GM04503 (cell line): Measurements from ENCODE around the gene POLR2J2.
"Not testable (repeated sequence)": the region's sequence is repeated elsewhere in the genome, so short reads cannot be mapped to it uniquely, and the experiment has no call there.

Experiments used
- DNase-seq: peaks from one replicate; pipeline ENCODE4 v3.0.0-alpha.2; 2012; ENCODE audit warnings: low read depth

The POLR2J2 gene

GRCh38 chr7:102671956-102672307 is 469 bp upstream of the POLR2J2 start:
- DNase-seq, result not testable (repeated sequence)

- not testable (repeated sequence) for DNase-seq
Observed at GRCh38 chr7:102667523-102667922, 3.9 kb downstream of the POLR2J2 start.

GRCh38 chr7:102666850-102667249 is 4.6 kb downstream of the POLR2J2 start:
- not testable (repeated sequence) for DNase-seq

- not testable (repeated sequence) for DNase-seq
Observed at GRCh38 chr7:102664765-102665164, 6.7 kb downstream of the POLR2J2 start.

GRCh38 chr7:102649924-102650323 is 21.5 kb downstream of the POLR2J2 start, which contains the start of gene SPDYE2B:
TSS of gene SPDYE2B (plus strand) at chr7:102650319. CDS start at chr7:102652349, 2,030 bp downstream.
- not testable (repeated sequence) for DNase-seq

GRCh38 chr7:102647813-102648212 is 23.6 kb downstream of the POLR2J2 start:
- DNase-seq, result not testable (repeated sequence)

GRCh38 chr7:102643404-102643803 is 28.1 kb downstream of the POLR2J2 start:
- DNase-seq, result not testable (repeated sequence)

- DNase-seq, result not testable (repeated sequence)
Observed at GRCh38 chr7:102642691-102643090, 28.8 kb downstream of the POLR2J2 start, which contains the start of gene UPK3BL1. TSS of gene UPK3BL1 (minus strand) at chr7:102642791. CDS start at chr7:102642741, 50 bp downstream.

- not testable (repeated sequence) for DNase-seq
Observed at GRCh38 chr7:102638848-102639247, 32.6 kb downstream of the POLR2J2 start.

- not testable (repeated sequence) for DNase-seq
Observed at GRCh38 chr7:102636956-102637355, 34.5 kb downstream of the POLR2J2 start.

GRCh38 chr7:102635354-102635753 is 36.1 kb downstream of the POLR2J2 start:
- DNase-seq, result not testable (repeated sequence)

GRCh38 chr7:102634299-102634698 is 37.2 kb downstream of the POLR2J2 start:
- not testable (repeated sequence) for DNase-seq

- DNase-seq, result not testable (repeated sequence)
Observed at GRCh38 chr7:102630622-102631021, 40.8 kb downstream of the POLR2J2 start.

- DNase-seq, result not testable (repeated sequence)
Observed at GRCh38 chr7:102627271-102627904, 44.1 kb downstream of the POLR2J2 start.

GRCh38 chr7:102618122-102618521 is 53.3 kb downstream of the POLR2J2 start:
- not testable (repeated sequence) for DNase-seq

GRCh38 chr7:102616507-102617125 is 54.8 kb downstream of the POLR2J2 start, which contains the start of gene RASA4:
TSS of gene RASA4 (minus strand) at chr7:102616756. CDS start at chr7:102616689, 67 bp downstream.
- DNase-seq, result not testable (repeated sequence)
